Measurements from ENCODE around the gene CTTNBP2. TPM values are rescaled to one million over a fixed set of nuclear protein-coding genes. Genes with fewer than 3 reads are reported as not detected.

The CTTNBP2 gene
- total RNA-seq, 1 experiment from 2014 or later, result 17.6 TPM

DNA sequence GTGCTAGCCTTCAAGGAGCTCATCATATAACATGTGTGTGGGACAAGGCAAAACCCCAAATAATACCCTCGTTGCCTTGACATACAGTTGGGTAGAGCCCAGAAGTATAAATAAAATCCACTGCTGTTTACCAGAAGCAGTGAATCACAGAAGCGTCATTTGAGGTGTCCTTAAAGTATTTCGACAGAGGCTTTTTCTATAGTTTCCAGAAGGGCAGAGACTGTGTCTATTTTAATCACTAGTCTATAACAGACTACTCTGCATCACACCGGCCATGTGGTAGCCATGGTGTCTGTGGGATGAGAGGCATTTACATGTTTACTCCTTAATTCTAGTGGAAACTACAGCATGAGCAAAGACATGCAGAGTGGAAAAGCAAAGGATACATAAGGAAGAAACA lies 131.3 kb downstream of the CTTNBP2 start:
- Histone ChIP-seq H2BK5ac (ENCODE audit: insufficient read length, low read length) (no peak overlapping the region), H2BK20ac (ENCODE audit: low read depth, low read length, poor library complexity, severe bottlenecking) (no peak overlapping the region), H3K4ac (ENCODE audit: low read depth, low read length) (no peak overlapping the region), H3K9ac (ENCODE audit: extremely low read depth, insufficient read length, low read length) (no peak overlapping the region), H2AK5ac (ENCODE audit: insufficient read length, low read length) (no peak overlapping the region), H3K23me2 (ENCODE audit: insufficient read length, low read depth, low read length, poor library complexity, severe bottlenecking) (no peaks in the 10 kb centered on the region), H3T11ph (ENCODE audit: low read length) (no peak overlapping the region), H2BK12ac (ENCODE audit: insufficient read length, low read depth, low read length) (no peak overlapping the region), H4K91ac (ENCODE audit: insufficient read length, low read depth, low read length) (no peak overlapping the region), H3K18ac (ENCODE audit: insufficient read length, low read depth, low read length) (no peak overlapping the region), H2BK120ac (ENCODE audit: low read depth, low read length, poor library complexity, severe bottlenecking) (no peak overlapping the region), H3K4me2 (ENCODE audit: insufficient read depth, insufficient read length, low read length) (no peak overlapping the region), H3K9me3 (ENCODE audit: control insufficient read depth, low read depth, low read length) (no peaks in the 10 kb centered on the region), H2AFZ (ENCODE audit: low read length) (no peak overlapping the region), H3K4me1 (ENCODE audit: insufficient read depth, low read length) (no peaks in the 10 kb centered on the region; the same call in 1 of the 2 replicates), H3K79me2 (ENCODE audit: insufficient read depth, low read length) (no peaks in the 10 kb centered on the region), H3K14ac (ENCODE audit: insufficient read depth, low read length) (no peak overlapping the region), H3K23ac (ENCODE audit: insufficient read length, low read depth, low read length) (no peak overlapping the region), H3K27me3 (ENCODE audit: insufficient read depth, low read length) (no peaks in the 10 kb centered on the region), H3K27ac (ENCODE audit: insufficient read length, low read depth, low read length) (no peak overlapping the region), H4K8ac (replicated peaks; ENCODE audit: insufficient read length, low read depth, low read length) (no peak overlapping the region), H3K56ac (ENCODE audit: insufficient read length, low read depth, low read length) (no peak overlapping the region), H3K79me1 (ENCODE audit: insufficient read depth, low read depth, low read length, poor library complexity, severe bottlenecking) (no peaks in the 10 kb centered on the region), H2BK15ac (ENCODE audit: low read depth, low read length) (no peak overlapping the region), H4K5ac (ENCODE audit: insufficient read length, low read depth, low read length) (no peak overlapping the region), H4K20me1 (ENCODE audit: control insufficient read depth, insufficient read depth, insufficient read length) (no peaks in the 10 kb centered on the region)
- Mint-ChIP-seq H3K27me3 (ENCODE audit: low read depth) (no peaks in the 10 kb centered on the region), H3K27ac (no peak overlapping the region), H3K4me3 (no peak overlapping the region), H3K4me1 (no peaks in the 10 kb centered on the region), H3K9me3 (no peaks in the 10 kb centered on the region), H3K36me3 (ENCODE audit: insufficient read depth in 1 of 3, low read depth in 3 of 3) (peaks cover 10 to 58% (median 25%) of the 10 kb centered on the region in 3 experiments; a peak in 6 of 7 replicates)
- DNase-seq, result no peak
- no CpG with 5 or more reads among the region's 4 CpGs for WGBS (ENCODE audit: extremely low coverage, insufficient read length, low lambda C conversion rate)
- TF ChIP-seq, protein P1, sequence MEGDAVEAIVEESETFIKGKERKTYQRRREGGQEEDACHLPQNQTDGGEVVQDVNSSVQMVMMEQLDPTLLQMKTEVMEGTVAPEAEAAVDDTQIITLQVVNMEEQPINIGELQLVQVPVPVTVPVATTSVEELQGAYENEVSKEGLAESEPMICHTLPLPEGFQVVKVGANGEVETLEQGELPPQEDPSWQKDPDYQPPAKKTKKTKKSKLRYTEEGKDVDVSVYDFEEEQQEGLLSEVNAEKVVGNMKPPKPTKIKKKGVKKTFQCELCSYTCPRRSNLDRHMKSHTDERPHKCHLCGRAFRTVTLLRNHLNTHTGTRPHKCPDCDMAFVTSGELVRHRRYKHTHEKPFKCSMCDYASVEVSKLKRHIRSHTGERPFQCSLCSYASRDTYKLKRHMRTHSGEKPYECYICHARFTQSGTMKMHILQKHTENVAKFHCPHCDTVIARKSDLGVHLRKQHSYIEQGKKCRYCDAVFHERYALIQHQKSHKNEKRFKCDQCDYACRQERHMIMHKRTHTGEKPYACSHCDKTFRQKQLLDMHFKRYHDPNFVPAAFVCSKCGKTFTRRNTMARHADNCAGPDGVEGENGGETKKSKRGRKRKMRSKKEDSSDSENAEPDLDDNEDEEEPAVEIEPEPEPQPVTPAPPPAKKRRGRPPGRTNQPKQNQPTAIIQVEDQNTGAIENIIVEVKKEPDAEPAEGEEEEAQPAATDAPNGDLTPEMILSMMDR (conservative IDR thresholded peaks at IDR 0.05), result no peak
